Measurements from ENCODE around the gene MRTFB.

DNA sequence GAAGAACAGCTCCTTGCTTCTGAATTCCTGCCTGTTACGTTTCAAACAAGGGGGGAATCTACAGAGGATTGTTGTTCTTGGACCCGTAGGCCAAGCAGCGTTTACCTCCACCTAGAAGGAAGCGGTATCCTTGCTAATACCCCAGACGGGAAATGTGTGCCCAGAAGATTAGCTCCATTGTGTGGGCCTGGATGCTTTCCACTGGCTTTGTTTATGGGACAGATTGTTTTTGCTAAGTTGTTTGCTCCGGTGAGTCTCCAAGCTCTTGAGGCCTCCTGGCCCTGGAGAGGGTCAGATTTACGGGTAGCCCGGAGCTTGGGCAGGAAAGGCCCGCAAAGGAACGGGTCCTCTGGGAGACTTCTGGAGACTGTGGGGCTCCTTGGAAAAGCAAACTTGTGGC, 28.4 kb upstream of the MRTFB start:
- TF ChIP-seq SUZ12 (IDR thresholded peaks at IDR 0.05) (no peak), FOXK2 (IDR thresholded peaks at IDR 0.05) (no peak), NFRKB (IDR thresholded peaks at IDR 0.05) (no peak), L3MBTL2 (conservative IDR thresholded peaks at IDR 0.05) (no peak), FOXM1 (IDR thresholded peaks at IDR 0.05; ENCODE audit: borderline replicate concordance) (no peak), ARNT (IDR thresholded peaks at IDR 0.05) (no peak), FOXA1 (IDR thresholded peaks at IDR 0.05) (no peak)

Data from HEK293T (cell line).